Muscle layer of colon (tissue), 2 donors: ENCODE data around the gene UBE2H.
"Not testable (repeated sequence)": the region's sequence is repeated elsewhere in the genome, so short reads cannot be mapped to it uniquely, and the experiment has no call there.

Source experiments
- H3K27ac ChIP-seq: one replicate; pipeline ENCODE4 v1.7.0; 2013; ENCODE audit warnings: low read depth, mild to moderate bottlenecking, low read length, moderate library complexity
- H3K27me3 ChIP-seq, 2 donors: one replicate each; pipeline ENCODE4 v1.7.0; 2013; ENCODE audit warnings: low read length in 2 of 2, mild to moderate bottlenecking in 2 of 2; ENCODE audit not compliant: insufficient read depth in 2 of 2, control insufficient read depth in 1 of 2
- H3K36me3 ChIP-seq: one replicate; pipeline ENCODE4 v1.7.0; 2013; ENCODE audit warnings: mild to moderate bottlenecking, low read length; ENCODE audit not compliant: insufficient read depth
- H3K4me1 ChIP-seq: one replicate; pipeline ENCODE4 v1.7.0; 2013; ENCODE audit warnings: mild to moderate bottlenecking, low read length; ENCODE audit not compliant: insufficient read depth
- H3K4me3 ChIP-seq, 2 donors: one replicate each; pipeline ENCODE4 v1.7.0; 2013; ENCODE audit warnings: low read length in 2 of 2, low read depth in 1 of 2, mild to moderate bottlenecking in 1 of 2, moderate library complexity in 1 of 2
- H3K9ac ChIP-seq: one replicate; pipeline ENCODE4 v1.7.0; 2013; ENCODE audit warnings: low read length
- H3K9me3 ChIP-seq: one replicate; pipeline ENCODE4 v1.7.0; 2013; ENCODE audit warnings: mild to moderate bottlenecking, low read length
- donor health status: abdominal sarcoma.
- donor health status: Adenocarcinoma of cecum.

The UBE2H gene

GRCh38 chr7:129865093-129865924 is 87.5 kb downstream of the UBE2H start:
- Histone ChIP-seq H3K27ac (no peak overlapping the region), H3K4me3 (no peak overlapping the region), H3K27me3 (no peaks in the 10 kb centered on the region), H3K9me3 (no peaks in the 10 kb centered on the region), H3K36me3 (no peaks in the 10 kb centered on the region), H3K9ac (no peak overlapping the region), H3K4me1 (peaks cover 51% of the 10 kb centered on the region)

- H3K27ac ChIP-seq = not testable (repeated sequence)
- H3K4me1 ChIP-seq = peaks cover 51% of the 10 kb centered on the region
Measured at GRCh38 chr7:129864676-129865075, 88.1 kb downstream of the UBE2H start.

GRCh38 chr7:129864042-129864441 is 88.7 kb downstream of the UBE2H start:
- no peak overlapping the region for H3K27ac ChIP-seq
- no peaks in the 10 kb centered on the region for H3K9me3 ChIP-seq
- no peaks in the 10 kb centered on the region for H3K27me3 ChIP-seq
- H3K36me3 ChIP-seq = no peaks in the 10 kb centered on the region
- H3K4me1 ChIP-seq = peaks cover 51% of the 10 kb centered on the region
- no peak overlapping the region for H3K9ac ChIP-seq
- H3K4me3 ChIP-seq = no peak overlapping the region

More at GRCh38 chr7:129864676-129865075, 88.1 kb downstream of the UBE2H start:
- not testable (repeated sequence) for H3K4me3 ChIP-seq, H3K9ac ChIP-seq, H3K9me3 ChIP-seq, H3K36me3 ChIP-seq, H3K27me3 ChIP-seq

- H3K9ac ChIP-seq = no peak overlapping the region
- H3K27ac ChIP-seq = no peak overlapping the region
- no peaks in the 10 kb centered on the region for H3K9me3 ChIP-seq
- H3K36me3 ChIP-seq = no peaks in the 10 kb centered on the region
- H3K4me1 ChIP-seq = peaks cover 51% of the 10 kb centered on the region
- no peaks in the 10 kb centered on the region for H3K27me3 ChIP-seq
- H3K4me3 ChIP-seq = no peak overlapping the region
Measured at GRCh38 chr7:129862682-129863081, 90.1 kb downstream of the UBE2H start.

GRCh38 chr7:129860784-129861183 is 92.0 kb downstream of the UBE2H start:
- H3K36me3 ChIP-seq, H3K27ac ChIP-seq, H3K9ac ChIP-seq, H3K9me3 ChIP-seq, H3K27me3 ChIP-seq, H3K4me3 ChIP-seq: not testable (repeated sequence)
- H3K4me1 ChIP-seq = peaks cover 44% of the 10 kb centered on the region

GRCh38 chr7:129859183-129859582 is 93.6 kb downstream of the UBE2H start:
- H3K4me3 ChIP-seq = no peak overlapping the region
- H3K9ac ChIP-seq = no peak overlapping the region
- H3K9me3 ChIP-seq = no peaks in the 10 kb centered on the region
- H3K36me3 ChIP-seq = no peaks in the 10 kb centered on the region
- no peak overlapping the region for H3K27ac ChIP-seq
- H3K27me3 ChIP-seq = no peaks in the 10 kb centered on the region
- peaks cover 47% of the 10 kb centered on the region for H3K4me1 ChIP-seq

GRCh38 chr7:129858490-129858889 is 94.3 kb downstream of the UBE2H start:
- H3K4me1 ChIP-seq = peaks cover 47% of the 10 kb centered on the region
- no peak overlapping the region for H3K27ac ChIP-seq
- no peaks in the 10 kb centered on the region for H3K9me3 ChIP-seq
- no peaks in the 10 kb centered on the region for H3K27me3 ChIP-seq
- no peak overlapping the region for H3K4me3 ChIP-seq
- no peak overlapping the region for H3K9ac ChIP-seq
- H3K36me3 ChIP-seq = no peaks in the 10 kb centered on the region

- Histone ChIP-seq H3K9ac (no peak overlapping the region), H3K27me3 (no peaks in the 10 kb centered on the region), H3K27ac (no peak overlapping the region), H3K36me3 (no peaks in the 10 kb centered on the region), H3K9me3 (no peaks in the 10 kb centered on the region), H3K4me1 (peaks cover 39% of the 10 kb centered on the region), H3K4me3 (no peak overlapping the region)
Measured at GRCh38 chr7:129857313-129857712, 95.4 kb downstream of the UBE2H start.

- no peak overlapping the region for H3K27ac ChIP-seq
- H3K4me3 ChIP-seq = no peak overlapping the region
- no peak overlapping the region for H3K9ac ChIP-seq
- no peaks in the 10 kb centered on the region for H3K27me3 ChIP-seq
- H3K36me3 ChIP-seq = no peaks in the 10 kb centered on the region
- no peaks in the 10 kb centered on the region for H3K9me3 ChIP-seq
- H3K4me1 ChIP-seq = peaks cover 27% of the 10 kb centered on the region
Measured at GRCh38 chr7:129855935-129856717, 96.6 kb downstream of the UBE2H start.

- H3K27me3 ChIP-seq = no peaks in the 10 kb centered on the region
- H3K9me3 ChIP-seq = no peaks in the 10 kb centered on the region
- H3K36me3 ChIP-seq = no peaks in the 10 kb centered on the region
- no peak overlapping the region for H3K27ac ChIP-seq
- H3K4me3 ChIP-seq = no peak overlapping the region
- H3K9ac ChIP-seq = no peak overlapping the region
- peaks cover 22% of the 10 kb centered on the region for H3K4me1 ChIP-seq
Measured at GRCh38 chr7:129855234-129855673, 97.5 kb downstream of the UBE2H start.

GRCh38 chr7:129854401-129854800 is 98.4 kb downstream of the UBE2H start:
- Histone ChIP-seq H3K9ac (no peak overlapping the region), H3K27ac (no peak overlapping the region), H3K9me3 (no peaks in the 10 kb centered on the region), H3K4me1 (peaks cover 22% of the 10 kb centered on the region), H3K4me3 (no peak overlapping the region), H3K36me3 (no peaks in the 10 kb centered on the region), H3K27me3 (no peaks in the 10 kb centered on the region)
